Mucosa of gallbladder (tissue), 1 donor: ENCODE results near the gene NUP85. TPM values are rescaled to one million over a fixed set of nuclear protein-coding genes. Genes with fewer than 3 reads are reported as not detected.
"Not testable (repeated sequence)": the region's sequence is repeated elsewhere in the genome, so short reads cannot be mapped to it uniquely, and the experiment has no call there.

Experiments
- DNase-seq: peaks from one replicate; pipeline ENCODE4 v3.0.0-alpha.2; 2020; ENCODE audit warnings: low spot score
- total RNA-seq: library from RNA; stranded (reverse); gene quantifications from one replicate; pipeline ENCODE4 v1.2.1, GENCODE V29; 2021
- donor health status: DM: no; HTN: no; CAD: no.

The NUP85 gene
- total RNA-seq, 1 donor from 2014 or later, result 47.3 TPM

DNA sequence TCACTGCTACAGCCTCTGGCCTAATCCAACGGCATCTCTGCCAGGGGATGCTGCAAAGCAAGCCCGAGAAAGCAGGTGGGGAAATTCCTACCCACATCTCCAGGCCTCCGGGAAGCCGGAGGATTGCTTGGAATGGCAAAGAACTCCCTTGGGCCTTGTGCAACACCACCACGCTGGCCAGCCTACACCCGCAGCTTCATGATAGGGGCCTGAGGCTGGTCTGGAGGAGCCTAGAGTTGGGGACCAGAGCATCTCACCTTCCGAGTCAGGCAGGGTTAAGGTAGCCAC lies 35.6 kb downstream of the NUP85 start:
- no peak for DNase-seq

DNA sequence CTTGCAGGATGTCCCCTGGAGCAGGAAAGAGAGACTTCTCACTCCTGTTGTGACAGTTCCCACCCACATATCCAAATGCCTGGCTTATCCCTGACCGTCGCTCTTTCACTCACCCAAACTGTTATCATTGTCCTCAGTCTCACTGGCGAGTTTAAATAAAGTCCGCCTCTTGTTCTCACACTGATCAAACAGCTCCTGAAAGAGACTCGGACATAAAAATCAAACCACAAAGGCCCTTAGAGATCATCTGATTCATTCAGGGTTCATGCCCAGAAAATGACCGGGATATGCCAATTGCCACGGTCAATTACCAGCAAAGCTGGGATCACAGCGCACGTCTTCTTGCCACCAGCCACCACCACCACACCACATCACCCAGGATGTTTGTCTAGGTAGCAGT lies 36.0 kb downstream of the NUP85 start:
- no peak for DNase-seq

DNA sequence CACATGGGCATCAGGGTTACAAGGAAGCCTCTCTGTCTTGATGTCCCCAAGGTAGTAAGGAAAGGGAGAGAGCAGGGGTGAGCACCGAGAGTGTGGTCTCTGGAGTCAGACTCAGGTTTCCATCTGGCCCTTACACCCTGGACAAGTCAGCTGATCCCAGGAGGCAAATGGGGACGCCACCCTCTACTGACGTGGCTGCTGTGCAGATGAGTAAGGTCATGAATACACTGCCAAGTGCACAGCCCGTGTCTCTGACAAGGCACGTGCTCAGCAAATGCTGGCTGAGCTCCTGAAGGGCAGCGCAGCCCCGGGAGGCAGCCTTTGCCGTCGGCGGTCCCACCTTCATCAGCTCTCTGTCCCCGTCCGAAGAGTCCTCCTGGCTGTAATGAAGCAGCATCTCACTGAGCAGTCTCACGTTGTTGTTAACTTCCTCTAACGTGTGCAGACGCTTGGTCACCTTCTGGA lies 36.5 kb downstream of the NUP85 start:
- no peak for DNase-seq

DNA sequence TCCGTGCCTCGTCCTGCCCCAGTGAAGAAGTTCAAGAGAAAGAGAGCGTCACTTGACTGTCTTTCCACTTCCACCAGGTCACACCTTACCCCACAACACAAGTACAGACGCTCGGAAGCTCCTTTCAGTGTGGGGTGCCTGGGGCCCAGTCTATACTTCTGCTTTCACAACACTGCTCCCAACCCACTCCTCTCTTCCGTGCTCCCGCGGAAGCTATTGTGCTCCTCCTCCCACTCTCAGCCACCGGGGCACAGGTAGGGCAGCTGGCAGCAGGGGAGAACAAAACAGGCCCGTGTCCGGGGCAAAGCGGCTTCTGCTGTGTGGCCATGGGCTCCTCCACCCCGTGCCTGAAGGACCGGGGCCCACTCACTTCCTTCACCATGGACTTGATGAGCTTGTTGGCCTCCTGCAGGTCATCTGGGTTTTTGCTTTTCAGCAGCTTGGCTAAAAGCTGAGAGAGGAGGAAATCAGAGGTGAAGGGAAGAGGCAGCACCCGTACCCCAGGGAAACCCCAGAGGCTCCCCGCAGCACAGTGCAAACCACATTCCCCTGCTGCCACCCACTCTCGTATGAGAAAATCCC lies 37.1 kb downstream of the NUP85 start:
- no peak for DNase-seq

DNA sequence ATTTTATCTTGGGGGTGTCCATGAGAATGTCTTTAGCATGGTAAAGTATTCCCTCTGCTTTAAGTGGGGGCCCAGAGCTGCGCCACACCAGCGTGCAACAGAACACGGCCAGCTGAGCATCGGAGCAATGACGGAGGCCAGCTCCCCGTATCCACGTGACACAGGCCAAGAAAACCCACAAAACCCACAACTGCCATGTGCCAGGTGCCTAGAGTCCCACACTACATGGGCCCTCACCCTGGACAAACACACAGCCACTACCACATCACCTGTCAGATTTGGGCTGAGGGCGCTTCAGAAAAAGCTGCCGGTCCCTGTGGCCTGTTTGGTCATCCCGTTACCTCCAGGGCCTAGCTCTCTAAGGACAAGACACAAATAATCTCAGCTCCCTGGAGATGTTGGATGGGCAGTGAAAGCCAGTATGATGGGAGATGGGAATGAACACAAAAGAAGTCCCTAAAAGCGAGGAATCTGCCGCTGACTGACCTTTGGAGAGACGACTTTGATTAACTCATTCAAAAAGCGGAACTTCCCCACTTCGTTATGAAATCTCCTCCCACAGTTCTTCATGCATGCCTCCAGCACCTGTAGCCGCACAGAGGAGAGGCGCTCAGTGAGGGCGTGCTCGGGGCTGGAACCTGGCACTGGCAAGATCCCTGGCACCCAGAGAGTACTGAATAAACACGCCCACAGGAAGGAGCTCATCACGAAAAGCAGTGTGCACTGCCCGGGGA lies 38.8 kb downstream of the NUP85 start:
- no peak for DNase-seq

DNA sequence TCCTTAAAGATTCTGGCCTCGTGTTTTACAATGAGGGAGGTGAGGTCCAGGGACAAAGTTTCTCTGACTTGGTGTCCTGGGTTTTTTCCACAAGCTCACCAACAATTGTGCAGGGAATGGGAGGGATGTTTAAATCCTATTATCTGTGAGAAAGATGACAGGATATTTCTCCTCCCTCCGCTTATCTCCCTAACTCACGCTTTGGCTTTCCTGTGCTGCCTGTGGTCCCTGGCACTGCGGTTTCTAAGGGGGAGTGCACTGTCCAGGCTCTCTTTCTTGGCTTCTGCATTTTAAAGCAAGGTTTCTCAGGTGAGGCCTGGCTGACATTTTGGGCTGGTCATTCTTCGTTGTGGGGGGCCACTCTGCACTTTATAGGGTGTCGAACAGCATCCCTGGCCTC lies 39.5 kb downstream of the NUP85 start:
- no peak for DNase-seq

DNA sequence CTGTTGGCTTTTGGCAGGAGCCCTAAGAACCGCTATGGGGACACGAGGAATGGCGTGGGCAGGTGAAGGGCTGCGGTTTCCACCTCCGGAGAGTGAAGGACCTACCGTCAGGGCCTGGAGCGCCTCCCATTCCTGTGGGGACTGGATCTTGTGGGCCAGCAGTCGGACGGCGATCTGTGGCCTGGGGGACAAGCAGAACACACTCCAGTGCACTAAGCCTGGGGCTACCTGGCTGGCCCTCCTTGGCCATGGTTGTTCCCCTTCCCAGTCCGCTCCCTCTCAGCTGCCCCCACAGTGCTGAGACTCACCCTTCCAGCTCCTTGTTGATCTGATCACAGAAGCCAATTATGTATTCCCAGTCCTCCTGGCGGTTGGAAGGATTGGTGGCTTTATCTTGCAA lies 40.9 kb downstream of the NUP85 start:
- no peak for DNase-seq

DNA sequence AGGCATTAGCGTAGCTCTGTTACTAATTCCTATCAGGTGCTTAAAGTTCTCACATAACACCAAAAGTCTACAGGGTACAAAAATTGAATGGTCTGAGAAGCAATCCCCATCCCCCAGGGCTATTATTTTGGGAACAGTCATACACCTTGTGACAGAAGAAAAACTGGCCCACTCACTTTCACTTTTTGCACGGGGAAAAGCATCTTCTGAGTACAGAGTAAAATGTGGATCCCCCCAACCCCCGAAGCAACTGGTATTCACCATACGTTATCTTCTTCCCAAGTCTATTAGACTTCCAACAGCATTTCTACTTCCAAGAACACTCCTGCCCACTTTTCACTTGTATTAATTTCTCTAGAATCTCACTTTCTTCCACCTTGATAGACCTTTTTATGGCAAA lies 44.1 kb downstream of the NUP85 start:
- DNase-seq, result no peak

DNA sequence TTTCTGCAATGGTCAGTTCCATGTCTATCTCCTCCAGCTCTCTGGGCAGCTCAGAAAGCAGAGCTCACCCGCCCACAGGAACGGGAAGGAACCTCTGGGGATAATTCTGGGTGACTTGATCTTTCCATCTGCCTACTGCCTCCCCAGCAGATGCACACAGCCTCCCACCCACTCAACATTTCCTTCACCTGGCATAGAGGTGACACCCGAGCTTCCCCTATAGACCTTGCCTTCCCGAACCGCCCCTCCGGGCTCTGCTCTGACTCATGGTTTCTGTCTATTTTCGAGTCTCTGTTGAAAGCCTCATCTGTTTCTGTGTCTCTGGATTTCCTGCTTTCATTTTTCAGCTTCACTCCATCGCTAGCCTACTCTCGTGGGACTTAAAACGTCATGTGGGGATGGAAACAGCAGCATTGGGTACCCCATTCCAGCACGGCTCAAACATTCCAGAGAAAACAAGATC lies 44.6 kb downstream of the NUP85 start:
- no peak for DNase-seq

DNA sequence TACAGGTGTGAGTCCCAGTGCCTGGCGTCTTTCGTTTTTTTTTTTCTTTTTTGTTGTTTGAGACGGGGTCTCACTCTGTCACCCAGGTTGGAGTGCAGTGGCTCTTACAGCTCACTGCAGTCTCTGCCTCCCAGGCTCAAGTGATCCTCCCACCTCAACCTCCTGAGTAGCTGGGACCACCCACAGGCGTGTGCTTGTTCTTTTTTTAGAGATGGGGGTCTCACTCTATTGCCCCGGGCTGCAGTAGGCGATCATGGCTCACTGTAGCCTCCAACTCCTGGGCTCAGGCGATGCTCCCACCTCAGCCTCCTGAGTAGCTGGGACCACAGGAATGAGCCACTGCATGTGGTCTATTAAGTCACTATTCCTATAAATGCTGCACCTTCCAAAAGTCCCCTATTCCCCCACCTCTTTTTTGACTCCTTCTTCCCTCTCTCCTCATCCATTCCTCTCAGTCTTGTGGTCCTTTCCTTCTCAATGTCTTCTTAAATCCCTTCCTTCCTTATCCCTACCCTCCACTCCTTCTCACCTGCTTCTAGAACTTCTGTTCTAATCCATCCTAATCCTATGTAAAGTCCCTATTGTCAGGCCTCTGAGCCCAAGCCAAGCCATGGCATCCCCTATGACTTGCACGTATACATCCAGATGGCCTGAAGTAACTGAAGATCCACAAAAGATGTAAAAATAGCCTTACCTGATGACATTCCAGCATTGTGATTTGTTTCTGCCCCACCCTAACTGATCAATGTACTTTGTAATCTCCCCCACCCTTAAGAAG lies 46.7 kb downstream of the NUP85 start:
- DNase-seq, result no peak

DNA sequence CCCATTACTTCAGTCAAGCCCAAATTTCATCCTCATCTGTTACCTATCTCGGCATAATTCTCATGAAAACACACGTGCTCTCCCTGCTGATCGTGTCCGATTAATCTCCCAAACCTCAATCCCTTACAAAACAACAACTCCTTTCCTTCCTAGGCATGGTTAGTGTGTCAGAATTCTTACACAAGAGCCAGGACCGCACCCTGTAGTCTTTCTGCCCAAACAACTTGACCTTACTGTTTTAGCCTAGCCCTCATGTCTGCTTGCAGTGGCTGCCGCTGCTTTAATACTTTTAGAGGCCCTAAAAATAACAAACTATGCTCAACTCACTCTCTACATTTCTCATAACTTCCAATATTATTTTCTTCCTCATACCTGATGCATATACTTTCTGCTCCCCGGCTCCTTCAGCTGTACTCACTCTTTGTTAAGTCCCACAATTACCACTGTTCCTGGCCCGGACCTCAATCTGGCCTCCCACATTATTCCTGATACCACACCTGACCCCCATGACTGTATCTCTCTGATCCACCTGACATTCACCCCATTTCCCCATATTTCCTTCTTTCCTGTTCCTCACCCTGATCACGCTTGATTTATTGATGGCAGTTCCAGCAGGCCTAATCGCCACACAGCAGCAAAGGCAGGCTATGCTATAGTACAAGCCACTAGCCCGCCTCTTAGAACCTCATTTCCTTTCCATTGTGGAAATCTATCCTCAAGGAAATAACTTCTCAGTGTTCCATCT lies 50.6 kb downstream of the NUP85 start:
- not testable (repeated sequence) for DNase-seq

DNA sequence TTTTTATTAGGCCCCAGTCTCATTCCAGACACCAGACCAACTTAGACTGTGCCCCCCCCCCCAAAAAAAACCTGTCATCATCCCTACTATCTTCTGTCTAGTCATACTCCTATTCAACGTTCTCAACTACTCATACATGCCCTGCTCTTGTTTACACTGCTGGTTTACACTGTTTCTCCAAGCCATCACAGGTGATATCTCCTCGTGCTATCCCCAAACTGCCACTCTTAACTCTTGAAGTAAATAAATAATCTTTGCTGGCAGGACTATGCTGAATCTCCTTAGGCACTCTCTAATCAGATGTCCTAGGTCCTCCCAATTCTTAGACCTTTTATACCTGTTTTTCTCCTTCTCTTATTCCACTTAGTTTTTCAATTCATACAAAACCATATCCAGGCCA lies 51.7 kb downstream of the NUP85 start:
- not testable (repeated sequence) for DNase-seq

DNA sequence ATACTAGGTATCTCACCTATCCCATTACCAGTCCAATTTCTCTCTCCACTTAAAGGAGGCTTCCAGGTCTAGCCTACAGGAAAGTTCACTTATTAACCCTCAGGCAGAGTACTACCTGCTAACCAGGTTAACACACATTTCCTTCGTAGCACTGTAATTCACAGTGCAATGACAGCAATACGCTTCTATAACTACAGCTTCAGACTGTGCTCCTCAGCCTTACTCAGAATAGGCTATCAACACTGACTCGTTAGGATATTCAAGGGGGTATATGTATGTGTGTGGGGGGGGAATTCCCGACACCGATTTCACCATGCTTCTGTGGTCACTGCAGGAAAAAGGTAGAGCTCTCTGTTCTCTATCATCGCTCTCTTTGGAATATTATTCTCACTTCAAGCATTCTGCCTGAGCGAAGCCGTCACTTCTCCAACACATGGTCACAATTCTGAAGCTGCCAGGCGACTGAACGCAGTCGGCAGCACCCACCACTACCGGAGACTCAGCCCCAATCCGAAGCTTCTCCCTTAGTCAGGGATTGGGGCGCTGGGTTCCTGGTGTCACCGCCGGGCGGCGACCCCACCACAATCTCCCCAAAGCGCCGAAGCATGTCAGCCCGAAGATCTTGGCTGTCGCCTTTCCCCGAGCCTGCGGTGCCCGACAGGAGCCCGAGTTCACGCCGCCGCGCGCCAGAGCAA lies 55.3 kb downstream of the NUP85 start:
- no peak for DNase-seq

DNA sequence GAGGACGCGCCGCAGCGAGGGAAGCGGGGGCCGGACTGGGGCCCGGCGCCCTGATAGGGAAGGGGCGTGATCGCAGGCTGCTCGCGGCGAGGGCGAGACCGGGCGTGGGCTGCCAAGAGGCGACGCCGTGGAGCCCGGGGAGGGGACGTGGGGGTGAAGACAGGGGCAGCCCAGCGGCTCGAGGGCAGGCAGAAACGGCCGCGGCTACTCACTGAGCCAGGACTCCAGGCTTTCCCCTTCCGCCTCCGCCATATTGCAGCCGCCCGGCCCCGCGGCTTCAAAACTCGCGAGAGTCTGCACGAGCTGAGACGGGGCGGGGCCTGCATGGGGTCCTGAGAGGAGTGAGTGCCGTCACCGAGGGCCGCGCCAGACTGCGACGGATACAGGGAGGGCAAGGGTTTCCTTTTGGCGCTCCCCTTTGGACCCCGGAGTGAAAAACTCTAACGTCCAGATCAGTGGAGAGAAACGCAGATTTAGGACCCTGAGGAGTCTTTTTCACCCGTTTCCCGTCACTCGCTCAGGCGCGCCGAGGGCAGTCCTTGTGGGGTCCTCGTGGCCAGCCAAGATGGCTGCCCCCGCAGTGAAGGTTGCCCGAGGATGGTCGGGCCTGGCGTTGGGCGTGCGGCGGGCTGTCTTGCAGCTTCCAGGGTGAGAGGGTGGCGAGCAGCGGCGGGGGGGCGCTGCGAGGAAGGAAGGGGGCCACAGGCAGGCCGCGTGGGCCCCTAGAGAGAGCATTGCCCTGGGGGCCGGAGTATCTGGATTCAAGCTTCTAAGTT lies 56.0 kb downstream of the NUP85 start, which contains the start of the genes GGA3 and MRPS7:
TSS of gene GGA3 (minus strand) at position 271 of the 776 bp plus-strand sequence. CDS start at position 252, 19 bp downstream.
TSS of gene MRPS7 (plus strand) at position 544 of the 776 bp plus-strand sequence. CDS start at position 566, 22 bp downstream.
- peak; percentile 96 for DNase-seq

DNA sequence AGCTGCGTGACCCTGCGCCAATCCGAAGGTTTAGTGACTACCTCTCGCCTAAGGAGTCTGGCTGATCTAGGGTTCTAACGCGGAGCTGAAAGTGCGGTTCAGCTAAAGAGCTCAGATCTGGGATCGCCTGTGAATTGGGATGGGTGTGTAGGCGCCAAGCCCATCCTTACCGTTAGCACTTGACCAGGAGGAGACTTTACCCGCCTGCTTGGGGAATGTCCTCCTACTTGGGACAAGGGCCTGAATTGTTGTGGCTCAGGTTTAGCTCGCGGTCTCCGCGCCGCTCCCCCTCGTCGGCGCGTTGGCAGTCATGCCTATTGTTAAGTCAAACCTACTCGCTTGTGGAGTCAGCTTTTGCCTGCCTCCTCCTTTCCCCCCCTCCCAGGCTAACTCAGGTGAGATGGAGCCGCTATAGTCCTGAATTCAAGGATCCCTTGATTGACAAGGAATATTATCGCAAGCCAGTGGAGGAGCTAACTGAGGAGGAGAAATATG lies 56.7 kb downstream of the NUP85 start:
- no peak for DNase-seq

DNA sequence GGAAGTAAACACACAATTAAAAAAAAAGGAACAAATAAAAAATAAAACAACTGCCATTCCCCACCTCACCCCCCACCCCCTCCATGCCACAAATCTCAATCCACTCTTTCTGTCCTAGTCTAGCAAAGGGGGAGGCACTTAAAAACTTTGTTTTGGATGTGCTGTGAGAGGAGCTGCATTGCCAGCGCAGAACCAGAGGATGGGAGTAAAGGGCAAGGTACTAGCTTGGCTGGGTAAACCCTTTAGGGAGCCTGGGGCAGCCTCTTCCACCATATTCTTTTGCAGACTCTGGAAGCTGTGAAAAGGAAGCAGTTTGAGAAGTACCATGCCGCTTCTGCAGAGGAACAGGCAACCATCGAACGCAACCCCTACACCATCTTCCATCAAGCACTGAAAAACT lies 57.6 kb downstream of the NUP85 start:
- no peak for DNase-seq

DNA sequence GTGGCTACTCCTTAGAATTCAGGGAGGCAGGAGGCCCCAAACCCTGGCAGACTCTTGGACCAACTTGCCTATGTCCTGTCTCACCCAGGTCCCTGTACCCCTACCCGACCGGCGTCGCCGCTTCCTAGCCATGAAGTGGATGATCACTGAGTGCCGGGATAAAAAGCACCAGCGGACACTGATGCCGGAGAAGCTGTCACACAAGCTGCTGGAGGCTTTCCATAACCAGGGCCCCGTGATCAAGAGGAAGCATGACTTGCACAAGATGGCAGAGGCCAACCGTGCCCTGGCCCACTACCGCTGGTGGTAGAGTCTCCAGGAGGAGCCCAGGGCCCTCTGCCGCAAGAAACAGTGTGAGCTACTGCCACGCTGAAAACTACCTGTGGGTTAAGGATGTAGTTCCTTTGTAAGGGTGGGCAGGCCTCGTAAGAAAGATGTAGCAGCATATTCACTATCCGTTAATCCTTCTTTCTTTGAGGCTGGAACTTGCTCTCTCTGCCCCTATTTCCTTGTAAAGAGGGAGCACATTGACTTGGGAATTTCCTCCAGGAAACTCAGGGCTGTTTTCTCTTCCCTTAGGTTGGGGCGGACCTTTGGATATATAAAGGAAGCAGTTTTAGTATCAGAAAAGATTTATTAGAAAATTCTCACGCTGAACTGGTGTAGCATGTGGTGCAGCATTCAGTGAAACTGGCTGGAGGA lies 60.3 kb downstream of the NUP85 start:
- no peak for DNase-seq

DNA sequence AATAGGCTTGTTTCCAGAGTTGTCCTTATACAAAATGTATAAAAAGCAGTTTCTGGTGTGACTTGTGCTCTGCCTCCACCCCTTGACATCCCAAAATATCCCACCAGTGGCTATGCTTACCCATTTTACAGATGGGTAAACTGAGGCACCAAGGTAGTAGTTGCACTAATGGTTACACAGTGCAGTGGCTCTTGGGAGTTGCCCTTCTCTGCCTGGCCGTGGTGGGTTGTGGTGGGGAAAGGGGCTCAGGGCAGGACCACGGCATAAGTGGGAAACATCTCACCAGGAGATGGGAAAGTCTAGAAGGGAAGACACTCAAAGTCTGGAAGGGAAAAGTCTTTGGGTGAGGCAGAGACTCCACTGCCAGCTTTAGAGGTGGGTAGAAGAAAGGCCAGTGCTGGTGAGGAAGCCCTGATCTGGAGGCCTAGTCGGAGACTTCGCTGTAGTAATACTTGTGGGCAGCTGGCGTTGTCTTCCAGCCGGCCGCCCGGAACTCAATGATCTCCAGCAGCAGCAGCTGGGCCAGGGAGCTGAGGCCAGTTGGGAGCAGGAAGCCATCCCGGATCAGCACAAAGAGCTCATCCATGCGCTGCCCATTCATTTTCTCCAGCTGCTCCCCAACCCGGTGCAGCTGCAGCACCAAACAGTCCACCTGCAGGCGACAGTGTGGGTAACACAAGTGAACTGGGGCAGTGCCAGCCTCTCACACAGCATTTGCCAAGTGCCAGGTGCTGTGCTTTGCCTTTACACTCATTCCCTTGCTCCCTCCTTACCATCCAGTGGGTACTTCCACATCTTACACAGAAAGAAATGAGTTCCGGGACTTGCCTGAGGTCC lies 61.1 kb downstream of the NUP85 start:
- DNase-seq, result no peak

DNA sequence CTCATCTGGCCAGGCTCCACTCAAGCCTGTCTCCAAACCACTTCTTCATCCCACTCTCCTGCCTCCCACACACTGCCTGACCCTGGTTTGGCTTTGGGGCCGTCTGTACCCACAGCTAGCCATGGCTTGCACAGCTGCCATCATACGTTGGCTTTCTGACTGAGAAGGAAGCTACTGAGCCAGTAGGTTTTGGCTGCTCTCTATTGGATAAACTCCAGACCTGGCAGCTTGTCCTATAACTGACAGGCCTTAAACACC lies 61.6 kb downstream of the NUP85 start:
- DNase-seq, result no peak
